GM12801 (cell line): ENCODE data around the gene TICRR.

ENCODE experiments used
- TF ChIP-seq, protein P1 (sequence below): IDR thresholded peaks from one replicate; pipeline ENCODE4 v1.5.1; 2011; ENCODE audit warnings: control low read depth; ENCODE audit not compliant: insufficient read length; ENCODE audit errors: extremely low read depth

The TICRR gene

DNA sequence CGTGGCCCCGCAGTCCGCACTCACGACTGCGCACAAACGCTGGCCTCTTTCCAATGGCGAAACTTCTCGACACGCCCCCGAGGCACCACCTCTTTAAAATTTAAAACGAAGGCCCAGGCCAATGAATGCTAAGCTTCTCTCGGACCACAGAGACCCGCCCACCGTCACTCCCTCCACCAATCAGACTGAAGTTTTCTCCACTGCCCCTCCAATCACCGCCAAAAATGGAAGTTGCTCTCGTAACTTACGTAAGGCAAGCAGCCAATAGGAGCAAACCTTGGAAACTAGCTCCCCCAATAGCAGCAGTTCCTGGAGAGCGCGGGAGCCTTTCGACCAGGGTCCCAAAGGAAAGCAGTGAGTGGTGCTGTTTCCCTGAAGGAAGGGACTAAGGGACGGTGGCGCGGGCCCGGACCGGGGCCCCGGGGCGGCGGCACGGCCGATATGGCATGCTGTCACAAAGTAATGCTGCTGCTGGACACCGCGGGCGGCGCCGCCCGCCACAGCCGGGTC, at the start of gene TICRR:
TSS of gene TICRR (plus strand) at position 324 of the 510 bp plus-strand sequence. CDS start at position 442, 118 bp downstream.
- TF ChIP-seq, protein P1, sequence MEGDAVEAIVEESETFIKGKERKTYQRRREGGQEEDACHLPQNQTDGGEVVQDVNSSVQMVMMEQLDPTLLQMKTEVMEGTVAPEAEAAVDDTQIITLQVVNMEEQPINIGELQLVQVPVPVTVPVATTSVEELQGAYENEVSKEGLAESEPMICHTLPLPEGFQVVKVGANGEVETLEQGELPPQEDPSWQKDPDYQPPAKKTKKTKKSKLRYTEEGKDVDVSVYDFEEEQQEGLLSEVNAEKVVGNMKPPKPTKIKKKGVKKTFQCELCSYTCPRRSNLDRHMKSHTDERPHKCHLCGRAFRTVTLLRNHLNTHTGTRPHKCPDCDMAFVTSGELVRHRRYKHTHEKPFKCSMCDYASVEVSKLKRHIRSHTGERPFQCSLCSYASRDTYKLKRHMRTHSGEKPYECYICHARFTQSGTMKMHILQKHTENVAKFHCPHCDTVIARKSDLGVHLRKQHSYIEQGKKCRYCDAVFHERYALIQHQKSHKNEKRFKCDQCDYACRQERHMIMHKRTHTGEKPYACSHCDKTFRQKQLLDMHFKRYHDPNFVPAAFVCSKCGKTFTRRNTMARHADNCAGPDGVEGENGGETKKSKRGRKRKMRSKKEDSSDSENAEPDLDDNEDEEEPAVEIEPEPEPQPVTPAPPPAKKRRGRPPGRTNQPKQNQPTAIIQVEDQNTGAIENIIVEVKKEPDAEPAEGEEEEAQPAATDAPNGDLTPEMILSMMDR: no peak

DNA sequence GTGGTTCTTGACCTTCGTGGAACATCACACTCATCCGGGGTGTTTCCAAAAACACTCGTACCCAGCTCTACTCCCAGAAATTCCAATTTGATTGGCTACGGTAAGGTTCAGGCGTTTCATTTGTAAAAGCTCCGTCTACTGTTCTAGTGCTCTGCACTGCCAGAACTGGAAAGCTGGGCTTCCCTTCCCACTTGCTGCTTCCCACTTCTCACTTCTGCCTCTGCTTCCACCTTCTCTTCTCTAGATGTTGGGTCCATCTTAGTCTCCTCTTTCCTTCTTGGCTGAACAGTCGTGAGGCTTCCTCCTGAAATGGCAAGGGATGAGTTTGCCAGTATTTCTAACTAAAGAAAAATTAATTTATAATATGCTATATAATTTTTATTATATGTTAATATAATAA, 49.1 kb upstream of the TICRR start:
- TF ChIP-seq, protein P1: no peak

GRCh38 chr15:89526601-89527441, 48.4 kb upstream of the TICRR start:
- TF ChIP-seq, protein P1: no peak

DNA sequence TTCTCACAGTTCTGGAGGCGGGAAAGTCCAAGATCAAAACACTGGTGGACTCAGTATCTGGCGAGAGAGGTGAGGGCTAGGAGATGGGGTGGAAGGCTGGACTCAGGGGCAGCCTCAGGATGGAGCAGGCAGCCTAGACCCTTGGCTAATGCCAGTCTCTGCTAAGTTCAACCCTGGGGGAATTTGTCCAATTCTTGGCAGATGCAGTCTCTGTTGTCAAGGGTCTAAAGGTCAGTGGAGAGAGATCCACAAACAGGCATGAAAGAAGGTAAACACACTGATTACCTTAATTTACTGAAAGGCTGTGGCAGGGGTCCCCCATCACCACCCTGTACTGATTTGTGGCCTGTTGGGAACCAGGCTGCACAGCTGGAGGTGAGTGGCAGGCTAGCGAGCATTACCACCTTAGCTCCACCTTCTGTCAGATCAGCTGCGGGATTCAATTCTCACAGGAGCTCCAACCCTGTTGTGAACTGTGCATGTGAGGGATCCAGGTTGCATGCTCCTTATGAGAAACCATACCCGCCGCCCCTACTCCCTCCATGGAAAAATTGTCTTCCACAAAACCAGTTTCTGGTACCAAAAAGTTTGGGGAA, 46.4 kb upstream of the TICRR start:
- TF ChIP-seq, protein P1: no peak

DNA sequence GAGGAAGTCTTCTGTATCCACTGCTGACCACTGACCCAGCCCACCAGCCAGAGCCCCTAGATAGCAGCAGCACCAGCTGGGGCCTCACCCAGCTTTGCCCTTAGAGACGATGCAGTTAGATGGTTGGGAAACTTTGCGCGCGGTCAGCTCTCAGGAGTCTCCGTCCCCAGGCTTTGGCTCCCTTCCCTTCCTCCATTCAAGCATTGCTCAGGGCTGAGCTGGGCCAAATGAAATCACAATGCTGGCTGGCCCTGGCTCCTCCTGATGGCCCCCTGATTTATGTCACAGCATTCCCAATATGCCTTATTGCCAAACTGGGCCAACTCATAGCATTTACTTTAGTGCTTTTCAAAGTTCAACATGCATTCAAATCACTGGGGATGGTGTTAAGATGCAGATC, 44.3 kb upstream of the TICRR start:
- TF ChIP-seq, protein P1: no peak

- TF ChIP-seq, protein P1: no peak
These were observed 43.3 kb upstream of the TICRR start for GRCh38 chr15:89531796-89532537.

GRCh38 chr15:89533861-89534544, 41.3 kb upstream of the TICRR start:
- TF ChIP-seq, protein P1: no peak
